Activated CD4-positive, alpha-beta T cell treated with anti-CD3 and anti-CD28 coated beads for 24 hours (primary cell): ENCODE results near the gene THSD7A.

Source experiments
- DNase-seq, 2 donors: peaks; one replicate each; pipeline ENCODE4 v3.0.0-alpha.2; 2020; ENCODE audit warnings: low read depth in 2 of 2

Gene THSD7A

GRCh38 chr7:11633310-11633709 is 198.7 kb downstream of the THSD7A start:
- DNase-seq = no peak

GRCh38 chr7:11630355-11630754 is 201.6 kb downstream of the THSD7A start:
- DNase-seq = no peak

GRCh38 chr7:11625669-11626068 is 206.3 kb downstream of the THSD7A start:
- no peak for DNase-seq

- no peak for DNase-seq
Observed at GRCh38 chr7:11623093-11623678, 208.8 kb downstream of the THSD7A start.

GRCh38 chr7:11620406-11621253 is 211.4 kb downstream of the THSD7A start:
- no peak for DNase-seq

- no peak for DNase-seq
Observed at GRCh38 chr7:11616466-11616865, 215.5 kb downstream of the THSD7A start.

- no peak for DNase-seq
Observed at GRCh38 chr7:11615174-11615573, 216.8 kb downstream of the THSD7A start.

GRCh38 chr7:11613292-11613930 is 218.6 kb downstream of the THSD7A start:
- DNase-seq = no peak

- DNase-seq = no peak
Observed at GRCh38 chr7:11612737-11613136, 219.3 kb downstream of the THSD7A start.

- DNase-seq = no peak
Observed at GRCh38 chr7:11609096-11609670, 222.8 kb downstream of the THSD7A start.

- DNase-seq = no peak
Observed at GRCh38 chr7:11607686-11608085, 224.3 kb downstream of the THSD7A start.

GRCh38 chr7:11605749-11606148 is 226.2 kb downstream of the THSD7A start:
- no peak for DNase-seq

GRCh38 chr7:11604505-11604904 is 227.5 kb downstream of the THSD7A start:
- DNase-seq = no peak

GRCh38 chr7:11601761-11602160 is 230.2 kb downstream of the THSD7A start:
- no peak for DNase-seq

- no peak for DNase-seq
Observed at GRCh38 chr7:11593322-11593721, 238.7 kb downstream of the THSD7A start.

- no peak for DNase-seq
Observed at GRCh38 chr7:11592699-11593098, 239.3 kb downstream of the THSD7A start.

- no peak for DNase-seq
Observed at GRCh38 chr7:11591943-11592342, 240.1 kb downstream of the THSD7A start.

GRCh38 chr7:11591055-11591633 is 240.9 kb downstream of the THSD7A start:
- no peak for DNase-seq

GRCh38 chr7:11589251-11589650 is 242.7 kb downstream of the THSD7A start:
- no peak for DNase-seq

GRCh38 chr7:11587814-11588213 is 244.2 kb downstream of the THSD7A start:
- no peak for DNase-seq

- DNase-seq = no peak
Observed at GRCh38 chr7:11587048-11587447, 244.9 kb downstream of the THSD7A start.

- DNase-seq = no peak
Observed at GRCh38 chr7:11584406-11585031, 247.5 kb downstream of the THSD7A start.
